Choroid plexus epithelial cell (primary cell): ENCODE results near the gene MEF2B.
A peak's percentile ranks its signal among the peaks of the same experiment; 100 is the strongest.
"Not testable (repeated sequence)": the region's sequence is repeated elsewhere in the genome, so short reads cannot be mapped to it uniquely, and the experiment has no call there.

Source experiments
- DNase-seq: peaks from one replicate; pipeline ENCODE4 v3.0.0-alpha.2; 2010; ENCODE audit warnings: low read depth
- H3K4me3 ChIP-seq: 2 replicates; pipeline ENCODE4 v1.5.1; 2011; ENCODE audit warnings: low read depth, mild to moderate bottlenecking, control low read depth, low read length, moderate library complexity
- CTCF ChIP-seq: conservative IDR thresholded peaks from 2 replicates; pipeline ENCODE4 v1.5.1; 2011; ENCODE audit warnings: low read depth, mild to moderate bottlenecking, control low read depth, inconsistent platforms, low read length, moderate library complexity

The MEF2B gene

GRCh38 chr19:19106056-19106551, 64.0 kb downstream of the MEF2B start:
- TF ChIP-seq CTCF = no peak
- H3K4me3 ChIP-seq = peak overlapping the region; percentile 54

GRCh38 chr19:19105365-19106055, 64.6 kb downstream of the MEF2B start:
- peak; percentile 69 for DNase-seq
- no peak for TF ChIP-seq CTCF
- peak overlapping the region; percentile 54 for H3K4me3 ChIP-seq

More at GRCh38 chr19:19106056-19106551, 64.0 kb downstream of the MEF2B start:
- DNase-seq = peak; percentile 33

GRCh38 chr19:19103167-19103566, 66.9 kb downstream of the MEF2B start:
- DNase-seq = no peak

GRCh38 chr19:19102566-19102965, 67.5 kb downstream of the MEF2B start:
- not testable (repeated sequence) for DNase-seq, H3K4me3 ChIP-seq

More at GRCh38 chr19:19103167-19103566, 66.9 kb downstream of the MEF2B start:
- H3K4me3 ChIP-seq = no peak overlapping the region
- no peak for TF ChIP-seq CTCF

GRCh38 chr19:19101540-19101939, 68.5 kb downstream of the MEF2B start:
- H3K4me3 ChIP-seq = no peak overlapping the region
- no peak for TF ChIP-seq CTCF
- no peak for DNase-seq

GRCh38 chr19:19098703-19099632, 71.1 kb downstream of the MEF2B start:
- H3K4me3 ChIP-seq = no peak overlapping the region
- TF ChIP-seq CTCF = no peak
- no peak for DNase-seq

- no peak for TF ChIP-seq CTCF
- H3K4me3 ChIP-seq = no peak overlapping the region
- no peak for DNase-seq
These were observed 71.9 kb downstream of the MEF2B start for GRCh38 chr19:19098084-19098702.
